HCT116 (cell line): Measurements from ENCODE around the gene DPM2. TPM values are rescaled to one million over a fixed set of nuclear protein-coding genes. Genes with fewer than 3 reads are reported as not detected.

ENCODE experiments used
- ATAC-seq: fragments of 200-7000 bp; cut with Tn5 transposase; 2 replicates; pipeline ENCODE4 v1.9.1; 2020; ENCODE audit warnings: mild to moderate bottlenecking, moderate library complexity
- BruUV-seq: library from RNA; stranded (reverse); fragments of 400-500 nt; replicated peaks from 2 replicates; lab custom pipeline; 2021; lab: Mats Ljungman, UMichigan
- CTCF ChIA-PET: fragments of 300-600 bp; sonication (Branson Sonifier 250); formaldehyde crosslinking; loops from one replicate; lab custom pipeline; 2021; ENCODE audit warnings: antibody characterized with exemption; lab: Charles Lee
- POLR2A ChIA-PET: fragments of 300-600, 350-600 bp; sonication (Branson Sonifier 250); formaldehyde crosslinking; loops from one replicate; lab custom pipeline; 2021; ENCODE audit warnings: antibody characterized with exemption; lab: Charles Lee
- RAD21 ChIA-PET, 2 experiments: fragments of 300-600 bp; sonication (Branson Sonifier 250); formaldehyde crosslinking; loops; one replicate each; lab custom pipeline; 2023; ENCODE audit warnings: low total read pairs in 2 of 2; ENCODE audit not compliant: uncharacterized antibody in 2 of 2, unreplicated experiment in 2 of 2, low non-redundant PET in 1 of 2; lab: Charles Lee
- DNase-seq: peaks from one replicate; pipeline ENCODE4 v3.0.0-alpha.2; 2010; ENCODE audit warnings: low read depth, low spot score
- H2AFZ ChIP-seq: fragments of 200-600 bp; shearing (Covaris generic), sonication (generic); 2 replicates; pipeline ENCODE4 v1.6.1; 2017; ENCODE audit warnings: low read depth, mixed run types, mixed read lengths, antibody characterized with exemption, low read length; ENCODE audit not compliant: poor library complexity, severe bottlenecking
- H3K27ac ChIP-seq: 2 replicates; pipeline ENCODE4 v1.5.1; 2012; ENCODE audit warnings: low read depth, low read length
- H3K27me3 ChIP-seq: fragments of 200-600 bp; sonication (generic); 2 replicates; pipeline ENCODE4 v1.6.1; 2016; ENCODE audit warnings: mixed run types, low read length, mixed read lengths; ENCODE audit not compliant: insufficient read depth
- H3K36me3 ChIP-seq, 2 experiments: fragments of 200-500 bp in 1 of 2; fragments of 200-600 bp in 1 of 2; sonication (Bioruptor generic) in 1 of 2; sonication (generic) in 1 of 2; 2 replicates each; pipeline versions ENCODE4 v1.5.1 to v1.6.1; 2014 to 2016; ENCODE audit warnings: low read length in 2 of 2, inconsistent platforms in 1 of 2, mixed read lengths in 1 of 2, mixed run types in 1 of 2; ENCODE audit not compliant: insufficient read depth in 2 of 2, control insufficient read depth in 1 of 2
- H3K4me1 ChIP-seq, 2 experiments: fragments of 200-600 bp in 1 of 2; sonication (generic) in 1 of 2; 2 replicates each; pipeline versions ENCODE4 v1.5.1 to v1.6.1; 2012 to 2017; ENCODE audit warnings: low read length in 2 of 2, inconsistent platforms in 1 of 2, mild to moderate bottlenecking in 1 of 2, mixed read lengths in 1 of 2, mixed run types in 1 of 2, moderate library complexity in 1 of 2; ENCODE audit not compliant: insufficient read depth in 2 of 2, control insufficient read depth in 1 of 2
- H3K4me2 ChIP-seq: fragments of 200-600 bp; sonication (generic); 2 replicates; pipeline ENCODE4 v1.6.1; 2017; ENCODE audit warnings: mixed run types, low read length, mixed read lengths
- H3K4me3 ChIP-seq, 2 experiments: fragments of 200-600 bp in 1 of 2; sonication (generic) in 1 of 2; replicated peaks in 1 of 2; 2 replicates each; pipeline ENCODE4 v1.5.1; 2011 to 2016; ENCODE audit warnings: low read length in 2 of 2, control low read depth in 1 of 2, low read depth in 1 of 2, mild to moderate bottlenecking in 1 of 2, mixed read lengths in 1 of 2, mixed run types in 1 of 2
- H3K79me2 ChIP-seq: fragments of 200-600 bp; sonication (generic); 2 replicates; pipeline ENCODE4 v1.6.1; 2017; ENCODE audit warnings: mild to moderate bottlenecking, mixed run types, low read length, moderate library complexity, mixed read lengths; ENCODE audit not compliant: insufficient read depth
- H3K9ac ChIP-seq: fragments of 200-600 bp; sonication (generic); 2 replicates; pipeline ENCODE4 v1.6.1; 2016; ENCODE audit warnings: low read length, mixed read lengths
- H3K9me2 ChIP-seq: fragments of 200-600 bp; sonication (generic), shearing (Covaris generic); 2 replicates; pipeline ENCODE4 v1.6.1; 2017; ENCODE audit warnings: mixed run types, mild to moderate bottlenecking, moderate library complexity; ENCODE audit not compliant: insufficient read depth
- H3K9me3 ChIP-seq, 2 experiments: fragments of 200-500 bp in 1 of 2; fragments of 200-600 bp in 1 of 2; sonication (Bioruptor generic) in 1 of 2; sonication (generic) in 1 of 2; 2 replicates each; pipeline ENCODE4 v1.6.1; 2014 to 2017; ENCODE audit warnings: low read length in 2 of 2, mixed read lengths in 2 of 2, inconsistent platforms in 1 of 2, low read depth in 1 of 2, mild to moderate bottlenecking in 1 of 2, mixed run types in 1 of 2, moderate library complexity in 1 of 2; ENCODE audit not compliant: control insufficient read depth in 1 of 2, insufficient read depth in 1 of 2
- H4K20me1 ChIP-seq: fragments of 200-600 bp; sonication (generic), shearing (Covaris generic); 2 replicates; pipeline ENCODE4 v1.6.1; 2017; ENCODE audit warnings: mixed run types, mild to moderate bottlenecking, moderate library complexity; ENCODE audit not compliant: insufficient read depth
- ATF3 ChIP-seq: IDR thresholded peaks from 2 replicates; pipeline ENCODE4 v1.6.1; 2012
- CEBPB ChIP-seq: IDR thresholded peaks from 2 replicates; pipeline ENCODE4 v1.6.1; 2012; ENCODE audit warnings: low read depth
- EGR1 ChIP-seq: IDR thresholded peaks from 2 replicates; pipeline ENCODE4 v1.6.1; 2012; ENCODE audit warnings: low read depth
- EZH2phosphoT487 ChIP-seq: fragments of 200-600 bp; IDR thresholded peaks from 2 replicates; pipeline ENCODE4 v1.6.1; 2018; ENCODE audit warnings: antibody characterized with exemption, borderline replicate concordance
- FOSL1 ChIP-seq: IDR thresholded peaks from 2 replicates; pipeline ENCODE4 v1.6.1; 2012; ENCODE audit warnings: low read depth
- POLR2AphosphoS5 ChIP-seq: IDR thresholded peaks from 2 replicates; pipeline ENCODE4 v1.6.1; 2011; ENCODE audit warnings: mild to moderate bottlenecking, low read depth, low read length, moderate library complexity
- RAD21 ChIP-seq: IDR thresholded peaks from 2 replicates; pipeline ENCODE4 v1.6.1; 2012; ENCODE audit warnings: low read depth, mild to moderate bottlenecking
- SIN3A ChIP-seq: IDR thresholded peaks from 2 replicates; pipeline ENCODE4 v1.6.1; 2012; ENCODE audit warnings: low read depth
- SRF ChIP-seq: IDR thresholded peaks from 2 replicates; pipeline ENCODE4 v1.6.1; 2012; ENCODE audit warnings: low read depth
- intact Hi-C: fragments of 100-400 bp; cut with micrococcal nuclease; formaldehyde crosslinking; loops from 2 replicates; pipeline ENCODE4 v1.10.0; 2022
- total RNA-seq: library from RNA; stranded (reverse); gene quantifications from one replicate; pipeline ENCODE4 v1.2.1, GENCODE V29; 2021; ENCODE audit not compliant: unreplicated experiment
- TF ChIP-seq, protein P1 (sequence below): IDR thresholded peaks from 2 replicates; pipeline ENCODE4 v1.6.1; 2012; ENCODE audit warnings: low read depth

DPM2 gene
- total RNA-seq, 1 experiment from 2014 or later, result 54.6 TPM

GRCh38 chr9:127982912-127983311 is 45.3 kb upstream of the DPM2 start:
- no peak for TF ChIP-seq RAD21
- TF ChIP-seq EZH2phosphoT487, result no peak
- TF ChIP-seq SIN3A, result no peak
- TF ChIP-seq CEBPB, result no peak
- Histone ChIP-seq H3K9me2 (no peaks in the 10 kb centered on the region), H4K20me1 (no peaks in the 10 kb centered on the region), H3K79me2 (peaks cover 24% of the 10 kb centered on the region), H3K9me3 (no peaks in the 10 kb centered on the region), H3K4me3 (no peak overlapping the region), H3K4me1 (peaks cover 26 to 47% of the 10 kb centered on the region in 2 experiments), H3K27me3 (no peaks in the 10 kb centered on the region), H2AFZ (no peak overlapping the region), H3K9ac (no peak overlapping the region), H3K36me3 (no peaks in the 10 kb centered on the region), H3K27ac (no peak overlapping the region), H3K4me2 (no peak overlapping the region)
- no TSS peak for BruUV-seq
- CTCF ChIA-PET, result no interaction called here
- no peak for DNase-seq
- intact Hi-C loops, result no loop called here
- POLR2A ChIA-PET, result no interaction called here
- RAD21 ChIA-PET, result no interaction called here
- ATAC-seq, result no peak

DNA sequence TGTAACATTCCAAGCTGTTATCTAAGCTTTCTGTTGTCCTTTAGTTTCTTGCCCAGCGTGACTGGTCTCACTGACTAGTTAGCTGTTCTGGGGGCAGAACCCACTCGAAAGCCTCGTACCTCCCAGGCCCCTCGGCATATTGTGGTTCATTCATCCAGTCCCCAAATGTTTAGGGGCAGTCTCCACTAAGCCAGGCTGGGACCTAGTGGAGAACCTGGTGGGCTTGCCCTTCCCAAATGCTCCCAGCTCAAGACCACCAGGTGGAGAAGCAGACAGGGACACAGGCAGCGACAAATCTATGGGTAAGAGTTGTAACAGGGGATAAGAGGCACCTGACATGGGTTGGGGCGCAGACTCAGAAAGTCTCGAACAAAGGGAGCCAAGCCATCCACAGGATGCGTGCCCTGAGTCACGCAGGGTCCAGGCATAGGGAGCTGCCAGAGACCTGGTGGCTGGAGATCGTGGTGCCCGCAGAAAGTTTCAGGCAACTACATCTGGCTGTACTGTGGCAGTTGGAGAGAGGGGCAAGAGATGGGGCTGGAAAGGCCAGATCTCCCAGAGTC is 44.0 kb upstream of the DPM2 start:
- TF ChIP-seq, protein P1, sequence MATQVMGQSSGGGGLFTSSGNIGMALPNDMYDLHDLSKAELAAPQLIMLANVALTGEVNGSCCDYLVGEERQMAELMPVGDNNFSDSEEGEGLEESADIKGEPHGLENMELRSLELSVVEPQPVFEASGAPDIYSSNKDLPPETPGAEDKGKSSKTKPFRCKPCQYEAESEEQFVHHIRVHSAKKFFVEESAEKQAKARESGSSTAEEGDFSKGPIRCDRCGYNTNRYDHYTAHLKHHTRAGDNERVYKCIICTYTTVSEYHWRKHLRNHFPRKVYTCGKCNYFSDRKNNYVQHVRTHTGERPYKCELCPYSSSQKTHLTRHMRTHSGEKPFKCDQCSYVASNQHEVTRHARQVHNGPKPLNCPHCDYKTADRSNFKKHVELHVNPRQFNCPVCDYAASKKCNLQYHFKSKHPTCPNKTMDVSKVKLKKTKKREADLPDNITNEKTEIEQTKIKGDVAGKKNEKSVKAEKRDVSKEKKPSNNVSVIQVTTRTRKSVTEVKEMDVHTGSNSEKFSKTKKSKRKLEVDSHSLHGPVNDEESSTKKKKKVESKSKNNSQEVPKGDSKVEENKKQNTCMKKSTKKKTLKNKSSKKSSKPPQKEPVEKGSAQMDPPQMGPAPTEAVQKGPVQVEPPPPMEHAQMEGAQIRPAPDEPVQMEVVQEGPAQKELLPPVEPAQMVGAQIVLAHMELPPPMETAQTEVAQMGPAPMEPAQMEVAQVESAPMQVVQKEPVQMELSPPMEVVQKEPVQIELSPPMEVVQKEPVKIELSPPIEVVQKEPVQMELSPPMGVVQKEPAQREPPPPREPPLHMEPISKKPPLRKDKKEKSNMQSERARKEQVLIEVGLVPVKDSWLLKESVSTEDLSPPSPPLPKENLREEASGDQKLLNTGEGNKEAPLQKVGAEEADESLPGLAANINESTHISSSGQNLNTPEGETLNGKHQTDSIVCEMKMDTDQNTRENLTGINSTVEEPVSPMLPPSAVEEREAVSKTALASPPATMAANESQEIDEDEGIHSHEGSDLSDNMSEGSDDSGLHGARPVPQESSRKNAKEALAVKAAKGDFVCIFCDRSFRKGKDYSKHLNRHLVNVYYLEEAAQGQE, result no peak
- TF ChIP-seq SRF (no peak), ATF3 (no peak), FOSL1 (no peak), POLR2AphosphoS5 (no peak), EGR1 (no peak)
- TF ChIP-seq, all 23 proteins: peak for 0
- Histone ChIP-seq H3K9me3 (no peaks in the 10 kb centered on the region), H4K20me1 (no peaks in the 10 kb centered on the region), H3K36me3 (no peaks in the 10 kb centered on the region), H3K79me2 (peaks cover 36% of the 10 kb centered on the region), H3K9me2 (no peaks in the 10 kb centered on the region), H3K4me3 (peak overlapping the region; percentile 44 to 62), H3K27ac (peak overlapping the region; percentile 95), H2AFZ (no peak overlapping the region), H3K4me2 (peak overlapping the region; percentile 91), H3K4me1 (peaks cover 28 to 46% of the 10 kb centered on the region in 2 experiments), H3K9ac (peak overlapping the region; percentile 71), H3K27me3 (no peaks in the 10 kb centered on the region)
- ChIA-PET RAD21 (no interaction called here), CTCF (interaction anchor here (1.1 to 1.6 kb wide), 2 partner anchors 25 to 39 kb away, joined by 3 to 6 read pairs; no protein-coding TSS in a partner anchor), POLR2A (interaction anchor here (1.9 to 2.8 kb wide), 3 partner anchors 10 to 26 kb away, joined by 5 to 8 read pairs (median 8); no protein-coding TSS in a partner anchor)
- ATAC-seq (no peak), DNase-seq (no peak)
- intact Hi-C loops, result no loop called here
- BruUV-seq, result no TSS peak
